ENCODE data around the gene ZDHHC11.
"Not testable (repeated sequence)": the region's sequence is repeated elsewhere in the genome, so short reads cannot be mapped to it uniquely, and the experiment has no call there.

Gene ZDHHC11

DNA sequence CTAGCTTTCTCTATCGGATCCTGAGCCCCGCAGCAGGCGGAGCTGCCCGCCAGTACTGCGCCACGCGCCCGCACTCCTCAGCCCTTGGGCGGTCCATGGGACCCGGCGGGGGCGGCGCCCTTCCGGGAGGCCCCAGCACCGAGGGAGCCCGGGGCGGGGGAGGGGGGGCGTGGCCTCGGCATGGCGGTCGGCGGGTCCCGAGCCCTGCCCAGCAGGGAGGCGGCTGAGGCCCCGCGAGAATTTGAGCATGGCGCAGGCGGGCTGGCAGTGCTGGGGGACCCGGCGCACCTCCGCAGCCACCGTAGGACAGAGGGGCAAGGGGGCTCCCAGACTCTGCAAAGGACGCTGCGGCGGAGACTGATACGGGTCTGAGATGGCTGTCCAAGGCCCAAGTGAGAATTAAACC lies 73.0 kb downstream of the ZDHHC11 start:
- H4K91ac ChIP-seq (ENCODE audit: low read depth, low read length), result no peak overlapping the region

DNA sequence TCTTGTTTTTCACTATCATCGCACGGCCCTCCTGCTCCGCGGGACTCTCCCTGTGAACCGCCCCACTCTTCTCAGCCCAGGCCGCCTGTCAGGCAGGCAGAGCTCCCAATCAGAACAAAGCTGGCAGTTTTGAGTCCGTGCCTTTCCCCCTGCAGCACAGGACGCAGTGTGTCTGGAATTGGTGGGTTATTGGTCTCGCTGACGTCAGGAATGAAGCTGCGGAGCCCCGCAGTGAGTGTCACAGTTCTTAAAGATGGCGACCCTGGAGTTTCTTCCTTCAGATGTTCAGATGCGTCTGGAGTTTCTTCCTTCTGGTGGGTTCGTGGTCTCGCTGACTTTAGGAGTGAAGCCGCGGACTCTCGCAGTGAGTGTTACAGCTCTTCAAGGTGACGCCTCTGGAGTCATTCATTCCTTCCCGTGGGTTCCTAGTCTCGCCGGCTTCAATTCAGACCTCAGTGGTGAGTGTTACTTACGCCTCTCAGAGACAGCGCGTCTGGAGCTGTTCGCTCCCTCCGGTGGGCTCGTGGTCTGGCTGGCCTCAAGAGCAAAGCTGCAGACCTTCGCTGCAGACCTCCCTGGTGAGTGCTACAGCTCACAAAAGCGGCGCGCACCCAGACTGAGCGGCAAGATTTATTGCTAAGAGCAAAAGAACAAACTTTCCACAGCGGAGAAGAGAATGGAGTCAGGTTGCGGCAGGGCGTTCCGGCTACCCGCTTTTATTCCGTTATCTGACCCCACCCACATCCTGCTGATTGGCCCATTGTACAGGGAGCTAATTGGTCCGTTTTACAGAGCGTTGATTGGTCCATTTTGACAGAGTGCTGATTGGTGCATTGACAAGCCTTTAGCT lies 73.7 kb downstream of the ZDHHC11 start:
- no peaks in the 10 kb centered on the region for H3K79me2 ChIP-seq (ENCODE audit: control insufficient read depth, insufficient read depth, low read length, poor library complexity)
- H3K4me3 ChIP-seq (ENCODE audit: low read depth, low read length), result no peak overlapping the region
- H3K4me1 ChIP-seq (ENCODE audit: control insufficient read depth in 1 of 2, insufficient read depth in 2 of 2, low read length in 2 of 2), result no peaks in the 10 kb centered on the region
- no peak overlapping the region for H3K27ac ChIP-seq (ENCODE audit: low read depth, low read length)
- no peak overlapping the region for H3K23ac ChIP-seq (ENCODE audit: low read length)
- no peaks in the 10 kb centered on the region for H3K36me3 ChIP-seq (ENCODE audit: control insufficient read depth in 1 of 2, insufficient read depth in 2 of 2, low read length in 2 of 2)
- no peaks in the 10 kb centered on the region for H3K27me3 ChIP-seq (ENCODE audit: insufficient read depth, low read length)
- H3K9me3 ChIP-seq (ENCODE audit: insufficient read depth, low read depth, low read length), result peaks cover 5% of the 10 kb centered on the region
- no peak overlapping the region for H4K12ac ChIP-seq (ENCODE audit: low read depth, low read length)
- no peak overlapping the region for H4K91ac ChIP-seq (ENCODE audit: low read depth, low read length)
- no peaks in the 10 kb centered on the region for H3K79me1 ChIP-seq (ENCODE audit: low read length)
- DNase-seq, result peak; percentile 3 to 50
- no peak overlapping the region for H2BK120ac ChIP-seq (ENCODE audit: insufficient read depth, low read length, poor library complexity)
- no peak overlapping the region for H4K8ac ChIP-seq (ENCODE audit: low read depth, low read length)
- no peak overlapping the region for H2BK5ac ChIP-seq (ENCODE audit: low read depth, low read length, poor library complexity)
- H2AFZ ChIP-seq (ENCODE audit: insufficient read depth, low read length, poor library complexity), result no peak overlapping the region
- no peak overlapping the region for H3K4ac ChIP-seq (ENCODE audit: low read depth, low read length)
- no peak overlapping the region for H2AK5ac ChIP-seq (ENCODE audit: low read length)
- H3K18ac ChIP-seq (ENCODE audit: low read length), result no peak overlapping the region
- no peak overlapping the region for H3K4me2 ChIP-seq (ENCODE audit: low read length)
- WGBS (ENCODE audit: extremely low coverage, insufficient coverage, insufficient read length), result no CpG with 5 or more reads among the region's 42 CpGs
- H2BK12ac ChIP-seq (ENCODE audit: low read length), result no peak overlapping the region
- no peak overlapping the region for H3K14ac ChIP-seq (ENCODE audit: low read length)
- H3K9ac ChIP-seq (ENCODE audit: low read length), result no peak overlapping the region

More for the DNA sequence above, 73.0 kb downstream of the ZDHHC11 start:
- Histone ChIP-seq H3K4me3 (ENCODE audit: low read depth, low read length) (no peak overlapping the region), H2BK120ac (ENCODE audit: insufficient read depth, low read length, poor library complexity) (no peak overlapping the region), H3K9ac (ENCODE audit: low read length) (no peak overlapping the region), H3K23ac (ENCODE audit: low read length) (no peak overlapping the region), H3K79me1 (ENCODE audit: low read length) (no peaks in the 10 kb centered on the region), H3K14ac (ENCODE audit: low read length) (no peak overlapping the region), H4K8ac (ENCODE audit: low read depth, low read length) (no peak overlapping the region), H3K9me3 (ENCODE audit: insufficient read depth, low read depth, low read length) (peaks cover 5% of the 10 kb centered on the region), H2BK5ac (ENCODE audit: low read depth, low read length, poor library complexity) (no peak overlapping the region), H2BK12ac (ENCODE audit: low read length) (no peak overlapping the region), H3K4ac (ENCODE audit: low read depth, low read length) (no peak overlapping the region), H3K4me1 (ENCODE audit: control insufficient read depth in 1 of 2, insufficient read depth in 2 of 2, low read length in 2 of 2) (no peaks in the 10 kb centered on the region), H3K79me2 (ENCODE audit: control insufficient read depth, insufficient read depth, low read length, poor library complexity) (no peaks in the 10 kb centered on the region), H3K4me2 (ENCODE audit: low read length) (no peak overlapping the region), H3K18ac (ENCODE audit: low read length) (no peak overlapping the region), H4K12ac (ENCODE audit: low read depth, low read length) (no peak overlapping the region), H2AK5ac (ENCODE audit: low read length) (no peak overlapping the region), H3K36me3 (ENCODE audit: control insufficient read depth in 1 of 2, insufficient read depth in 2 of 2, low read length in 2 of 2) (no peaks in the 10 kb centered on the region), H2AFZ (ENCODE audit: insufficient read depth, low read length, poor library complexity) (no peak overlapping the region), H3K27me3 (ENCODE audit: insufficient read depth, low read length) (no peaks in the 10 kb centered on the region), H3K27ac (ENCODE audit: low read depth, low read length) (no peak overlapping the region)
- no CpG with 5 or more reads among the region's 36 CpGs for WGBS (ENCODE audit: extremely low coverage, insufficient coverage, insufficient read length)
- DNase-seq, result no peak

DNA sequence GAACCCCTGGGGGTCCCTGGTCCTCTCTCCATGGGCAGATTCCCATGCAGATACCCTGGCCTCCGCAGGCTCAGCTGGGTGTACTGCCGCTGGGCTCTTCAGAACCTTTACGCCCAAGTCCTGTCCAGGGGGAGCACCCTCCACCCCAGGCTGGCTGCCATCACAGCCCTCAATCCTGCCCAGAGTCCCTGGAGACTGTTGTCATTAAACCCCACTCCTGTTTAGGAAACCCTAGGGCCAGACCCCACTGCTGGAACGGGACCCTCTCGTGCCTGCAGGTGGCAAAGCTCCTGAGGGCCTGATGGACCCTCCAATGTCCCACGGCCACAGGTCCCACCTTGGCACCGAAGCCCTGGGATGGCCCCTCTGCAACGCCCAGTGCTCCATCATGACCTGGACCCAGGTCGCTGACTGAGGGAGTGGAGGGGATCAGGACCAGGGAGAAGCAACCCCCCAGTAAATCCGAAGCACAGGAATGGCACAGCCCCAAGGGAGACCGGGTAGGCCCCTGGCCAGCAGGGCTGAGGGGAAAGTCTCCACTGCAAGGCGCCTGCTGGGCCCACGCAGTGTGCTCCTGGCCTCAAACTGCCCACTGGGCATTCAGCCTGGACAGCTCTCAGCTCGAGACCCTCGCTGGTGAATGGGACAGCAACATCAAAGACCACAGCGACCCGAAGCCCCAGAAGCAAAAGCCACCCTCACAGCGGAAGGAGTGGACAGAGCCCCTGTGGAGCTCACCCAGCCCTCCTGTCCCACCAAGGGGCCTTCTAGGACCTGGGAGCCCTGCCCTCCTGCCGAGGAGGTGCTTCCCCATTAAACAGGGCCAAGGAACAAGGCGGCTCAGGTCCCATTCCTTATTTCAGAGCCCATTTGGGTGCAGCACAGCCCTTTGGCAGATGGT lies 74.6 kb downstream of the ZDHHC11 start:
- no peak for DNase-seq
- H3K79me1 ChIP-seq (ENCODE audit: low read length), result no peaks in the 10 kb centered on the region
- no peak overlapping the region for H3K4ac ChIP-seq (ENCODE audit: low read depth, low read length)
- H3K14ac ChIP-seq (ENCODE audit: low read length), result no peak overlapping the region
- H4K91ac ChIP-seq (ENCODE audit: low read depth, low read length), result no peak overlapping the region
- H3K4me1 ChIP-seq (ENCODE audit: control insufficient read depth in 1 of 2, insufficient read depth in 2 of 2, low read length in 2 of 2), result no peaks in the 10 kb centered on the region
- no peak overlapping the region for H3K9ac ChIP-seq (ENCODE audit: low read length)
- no peak overlapping the region for H2BK120ac ChIP-seq (ENCODE audit: insufficient read depth, low read length, poor library complexity)
- H3K4me3 ChIP-seq (ENCODE audit: low read depth, low read length), result no peak overlapping the region
- H3K23ac ChIP-seq (ENCODE audit: low read length), result no peak overlapping the region
- no peaks in the 10 kb centered on the region for H3K27me3 ChIP-seq (ENCODE audit: insufficient read depth, low read length)
- H2AFZ ChIP-seq (ENCODE audit: insufficient read depth, low read length, poor library complexity), result no peak overlapping the region
- no peak overlapping the region for H3K4me2 ChIP-seq (ENCODE audit: low read length)
- H2BK12ac ChIP-seq (ENCODE audit: low read length), result no peak overlapping the region
- H2AK5ac ChIP-seq (ENCODE audit: low read length), result no peak overlapping the region
- H2BK5ac ChIP-seq (ENCODE audit: low read depth, low read length, poor library complexity), result no peak overlapping the region
- H4K12ac ChIP-seq (ENCODE audit: low read depth, low read length), result no peak overlapping the region
- peaks cover 5% of the 10 kb centered on the region for H3K9me3 ChIP-seq (ENCODE audit: insufficient read depth, low read depth, low read length)
- WGBS (ENCODE audit: extremely low coverage, insufficient coverage, insufficient read length), result no CpG with 5 or more reads among the region's 20 CpGs
- no peaks in the 10 kb centered on the region for H3K36me3 ChIP-seq (ENCODE audit: control insufficient read depth in 1 of 2, insufficient read depth in 2 of 2, low read length in 2 of 2)
- H3K18ac ChIP-seq (ENCODE audit: low read length), result no peak overlapping the region
- no peak overlapping the region for H4K8ac ChIP-seq (ENCODE audit: low read depth, low read length)
- H3K79me2 ChIP-seq (ENCODE audit: control insufficient read depth, insufficient read depth, low read length, poor library complexity), result no peaks in the 10 kb centered on the region
- no peak overlapping the region for H3K27ac ChIP-seq (ENCODE audit: low read depth, low read length)

DNA sequence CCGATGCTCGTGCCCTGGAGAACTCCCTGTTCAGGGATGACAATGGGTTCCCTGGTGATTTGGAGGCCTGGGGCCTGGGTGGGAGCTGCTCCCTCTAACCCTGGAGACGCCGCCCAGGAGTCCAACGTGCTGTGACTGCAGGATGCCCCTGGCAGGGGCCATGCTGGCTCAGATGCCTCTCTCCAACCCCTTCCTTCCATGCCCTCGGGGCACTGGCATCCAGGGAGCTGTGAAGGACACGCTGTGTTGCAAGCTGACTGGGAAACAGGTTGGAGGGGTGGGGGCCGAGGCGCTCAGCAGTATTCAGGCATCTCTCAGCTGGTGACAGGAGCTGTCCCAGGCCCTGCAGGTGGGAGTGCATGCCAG lies 75.2 kb downstream of the ZDHHC11 start:
- not testable (repeated sequence) for H2BK120ac ChIP-seq (ENCODE audit: insufficient read depth, low read length, poor library complexity); H3K4me1 ChIP-seq (ENCODE audit: control insufficient read depth in 1 of 2, insufficient read depth in 2 of 2, low read length in 2 of 2); H3K27me3 ChIP-seq (ENCODE audit: insufficient read depth, low read length); H3K9ac ChIP-seq (ENCODE audit: low read length); H3K23ac ChIP-seq (ENCODE audit: low read length); H3K79me1 ChIP-seq (ENCODE audit: low read length); H4K8ac ChIP-seq (ENCODE audit: low read depth, low read length); H2BK5ac ChIP-seq (ENCODE audit: low read depth, low read length, poor library complexity); H4K91ac ChIP-seq (ENCODE audit: low read depth, low read length); H3K18ac ChIP-seq (ENCODE audit: low read length); H3K27ac ChIP-seq (ENCODE audit: low read depth, low read length); H2AFZ ChIP-seq (ENCODE audit: insufficient read depth, low read length, poor library complexity); H3K9me3 ChIP-seq (ENCODE audit: insufficient read depth, low read depth, low read length); H4K12ac ChIP-seq (ENCODE audit: low read depth, low read length); H3K79me2 ChIP-seq (ENCODE audit: control insufficient read depth, insufficient read depth, low read length, poor library complexity); H2BK12ac ChIP-seq (ENCODE audit: low read length); H3K36me3 ChIP-seq (ENCODE audit: control insufficient read depth in 1 of 2, insufficient read depth in 2 of 2, low read length in 2 of 2); H3K4me3 ChIP-seq (ENCODE audit: low read depth, low read length); H3K14ac ChIP-seq (ENCODE audit: low read length); H2AK5ac ChIP-seq (ENCODE audit: low read length); H3K4ac ChIP-seq (ENCODE audit: low read depth, low read length); H3K4me2 ChIP-seq (ENCODE audit: low read length); DNase-seq
- no CpG with 5 or more reads among the region's 9 CpGs for WGBS (ENCODE audit: extremely low coverage, insufficient coverage, insufficient read length)
